SK-N-SH treated with all-trans-retinoic acid at 6 μM for 48 hours (cell line): ENCODE data around the gene MXD4.

Source experiments
- ATAC-seq: fragments of 200-7000 bp; cut with Tn5 transposase; 3 replicates; pipeline ENCODE4 v1.9.1; 2020; ENCODE audit warnings: mild to moderate bottlenecking, moderate library complexity
- ARNTL ChIP-seq: fragments of 450-650 bp; formaldehyde crosslinking; IDR thresholded peaks from 2 replicates; pipeline ENCODE4 v1.5.0; 2020; ENCODE audit warnings: low read depth, mild to moderate bottlenecking, moderate library complexity, borderline replicate concordance
- BACH2 ChIP-seq: fragments of 250-450 bp; sonication (Bioruptor Pico); IDR thresholded peaks from 2 replicates; pipeline ENCODE4 v1.9.0; 2021; ENCODE audit warnings: mild to moderate bottlenecking, borderline replicate concordance
- CREB5 ChIP-seq: fragments of 250-450 bp; sonication (Bioruptor Pico); IDR thresholded peaks from 2 replicates; pipeline ENCODE4 v1.5.1; 2020; ENCODE audit warnings: low read depth, mild to moderate bottlenecking, moderate library complexity
- CSDC2 ChIP-seq: fragments of 250-450 bp; sonication (Bioruptor Pico); IDR thresholded peaks from 2 replicates; pipeline ENCODE4 v1.5.0; 2020; ENCODE audit warnings: mild to moderate bottlenecking, moderate library complexity
- ESRRG ChIP-seq: fragments of 250-450 bp; sonication (Bioruptor Pico); IDR thresholded peaks from 2 replicates; pipeline ENCODE4 v1.6.1; 2021; ENCODE audit warnings: mild to moderate bottlenecking
- GLIS3 ChIP-seq: fragments of 250-450 bp; sonication (Bioruptor Pico); IDR thresholded peaks from 2 replicates; pipeline ENCODE4 v1.5.0; 2020; ENCODE audit warnings: mild to moderate bottlenecking, moderate library complexity
- ISL1 ChIP-seq: fragments of 250-450 bp; sonication (Bioruptor Pico); IDR thresholded peaks from 2 replicates; pipeline ENCODE4 v2.1.2; 2022; ENCODE audit warnings: mild to moderate bottlenecking, moderate library complexity
- OSR1 ChIP-seq: fragments of 250-450 bp; sonication (Bioruptor Pico); IDR thresholded peaks from 2 replicates; pipeline ENCODE4 v1.8.0; 2022; ENCODE audit warnings: moderate library complexity, mild to moderate bottlenecking, inconsistent platforms
- POU6F1 ChIP-seq: fragments of 250-450 bp; sonication (Bioruptor Pico); IDR thresholded peaks from 2 replicates; pipeline ENCODE4 v1.8.0; 2021; ENCODE audit warnings: low read depth, mild to moderate bottlenecking, moderate library complexity, borderline replicate concordance
- RARB ChIP-seq: fragments of 250-450 bp; sonication (Bioruptor Pico); IDR thresholded peaks from 2 replicates; pipeline ENCODE4 v1.8.0; 2021; ENCODE audit warnings: mild to moderate bottlenecking, moderate library complexity
- SNAI2 ChIP-seq: fragments of 250-450 bp; sonication (Bioruptor Pico); IDR thresholded peaks from 2 replicates; pipeline ENCODE4 v1.5.0; 2020; ENCODE audit warnings: mild to moderate bottlenecking, moderate library complexity
- TCF4 ChIP-seq: fragments of 250-450 bp; sonication (Bioruptor Pico); IDR thresholded peaks from 2 replicates; pipeline ENCODE4 v1.8.0; 2021; ENCODE audit warnings: mild to moderate bottlenecking, moderate library complexity, borderline replicate concordance
- TOX ChIP-seq: fragments of 250-450 bp; sonication (Bioruptor Pico); IDR thresholded peaks from 2 replicates; pipeline ENCODE4 v1.8.0; 2021; ENCODE audit warnings: mild to moderate bottlenecking, moderate library complexity, borderline replicate concordance
- TSHZ2 ChIP-seq: fragments of 250-450 bp; sonication (Bioruptor Pico); IDR thresholded peaks from 2 replicates; pipeline ENCODE4 v1.5.0; 2020; ENCODE audit warnings: mild to moderate bottlenecking, moderate library complexity
- ZC3H10 ChIP-seq: fragments of 250-450 bp; sonication (Bioruptor Pico); IDR thresholded peaks from 2 replicates; pipeline ENCODE4 v1.5.1; 2021; ENCODE audit warnings: mild to moderate bottlenecking, moderate library complexity
- ZFP3 ChIP-seq: fragments of 250-450 bp; sonication (Bioruptor Pico); IDR thresholded peaks from 2 replicates; pipeline ENCODE4 v1.5.0; 2020; ENCODE audit warnings: mild to moderate bottlenecking, moderate library complexity
- ZFP30 ChIP-seq: fragments of 450-650 bp; formaldehyde crosslinking; IDR thresholded peaks from 2 replicates; pipeline ENCODE4 v1.5.0; 2022; ENCODE audit warnings: mild to moderate bottlenecking, moderate library complexity
- ZNF565 ChIP-seq: fragments of 450-650 bp; formaldehyde crosslinking; conservative IDR thresholded peaks from 2 replicates; pipeline ENCODE4 v1.5.0; 2020; ENCODE audit warnings: low read depth, mild to moderate bottlenecking, moderate library complexity
- ZNF70 ChIP-seq: fragments of 450-650 bp; formaldehyde crosslinking; IDR thresholded peaks from 2 replicates; pipeline ENCODE4 v1.5.0; 2020; ENCODE audit warnings: mild to moderate bottlenecking, moderate library complexity
- ZNF8 ChIP-seq: fragments of 450-650 bp; formaldehyde crosslinking; IDR thresholded peaks from 2 replicates; pipeline ENCODE4 v1.5.0; 2020; ENCODE audit warnings: mild to moderate bottlenecking, moderate library complexity
- TF ChIP-seq, protein P1 (sequence below): fragments of 250-450 bp; sonication (Bioruptor Pico); IDR thresholded peaks from 2 replicates; pipeline ENCODE4 v1.8.0; 2020; ENCODE audit warnings: mild to moderate bottlenecking, moderate library complexity, borderline replicate concordance
- TF ChIP-seq, protein P2 (sequence below): fragments of 250-450 bp; sonication (Bioruptor Pico); IDR thresholded peaks from 2 replicates; pipeline ENCODE4 v1.5.1; 2021; ENCODE audit warnings: mild to moderate bottlenecking, moderate library complexity

Gene MXD4

DNA sequence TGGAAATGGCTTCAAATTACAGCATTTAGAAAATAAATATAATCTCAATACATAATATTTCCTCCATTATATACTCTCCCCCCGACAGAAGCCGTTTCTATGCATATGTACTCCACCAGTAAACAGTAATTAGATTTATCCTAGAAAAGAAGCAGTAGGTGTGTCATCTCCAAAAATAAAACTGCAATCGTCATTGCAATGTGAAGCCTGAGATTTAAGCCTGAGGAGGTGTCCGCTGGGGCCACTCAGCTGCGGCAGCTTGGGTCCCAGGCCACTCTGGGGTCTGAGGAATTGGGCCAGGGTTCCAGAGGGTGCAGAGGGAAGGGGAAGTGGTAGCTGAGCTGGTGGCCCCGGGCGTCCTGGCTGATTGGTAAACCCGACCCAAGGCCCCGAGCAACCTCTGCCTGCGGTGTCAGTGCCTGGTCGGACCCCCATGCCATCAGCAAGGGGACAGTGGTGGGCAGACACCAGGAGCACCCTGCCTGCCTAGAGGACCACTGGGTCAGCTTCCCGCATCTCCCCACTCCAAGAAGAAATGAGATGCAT, 7.8 kb upstream of the MXD4 start:
- TF ChIP-seq ZFP30 (no peak), ZNF565 (CRISPR knock-in tag) (no peak), CSDC2 (CRISPR knock-in tag) (no peak), TSHZ2 (CRISPR knock-in tag) (no peak), RARB (CRISPR knock-in tag) (no peak), GLIS3 (CRISPR knock-in tag) (no peak), ZFP3 (CRISPR knock-in tag) (no peak)
- TF ChIP-seq, protein P1, sequence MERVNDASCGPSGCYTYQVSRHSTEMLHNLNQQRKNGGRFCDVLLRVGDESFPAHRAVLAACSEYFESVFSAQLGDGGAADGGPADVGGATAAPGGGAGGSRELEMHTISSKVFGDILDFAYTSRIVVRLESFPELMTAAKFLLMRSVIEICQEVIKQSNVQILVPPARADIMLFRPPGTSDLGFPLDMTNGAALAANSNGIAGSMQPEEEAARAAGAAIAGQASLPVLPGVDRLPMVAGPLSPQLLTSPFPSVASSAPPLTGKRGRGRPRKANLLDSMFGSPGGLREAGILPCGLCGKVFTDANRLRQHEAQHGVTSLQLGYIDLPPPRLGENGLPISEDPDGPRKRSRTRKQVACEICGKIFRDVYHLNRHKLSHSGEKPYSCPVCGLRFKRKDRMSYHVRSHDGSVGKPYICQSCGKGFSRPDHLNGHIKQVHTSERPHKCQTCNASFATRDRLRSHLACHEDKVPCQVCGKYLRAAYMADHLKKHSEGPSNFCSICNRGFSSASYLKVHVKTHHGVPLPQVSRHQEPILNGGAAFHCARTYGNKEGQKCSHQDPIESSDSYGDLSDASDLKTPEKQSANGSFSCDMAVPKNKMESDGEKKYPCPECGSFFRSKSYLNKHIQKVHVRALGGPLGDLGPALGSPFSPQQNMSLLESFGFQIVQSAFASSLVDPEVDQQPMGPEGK (CRISPR knock-in tag) = no peak

GRCh38 chr4:2269206-2269531, 7.3 kb upstream of the MXD4 start:
- TF ChIP-seq, protein P2, sequence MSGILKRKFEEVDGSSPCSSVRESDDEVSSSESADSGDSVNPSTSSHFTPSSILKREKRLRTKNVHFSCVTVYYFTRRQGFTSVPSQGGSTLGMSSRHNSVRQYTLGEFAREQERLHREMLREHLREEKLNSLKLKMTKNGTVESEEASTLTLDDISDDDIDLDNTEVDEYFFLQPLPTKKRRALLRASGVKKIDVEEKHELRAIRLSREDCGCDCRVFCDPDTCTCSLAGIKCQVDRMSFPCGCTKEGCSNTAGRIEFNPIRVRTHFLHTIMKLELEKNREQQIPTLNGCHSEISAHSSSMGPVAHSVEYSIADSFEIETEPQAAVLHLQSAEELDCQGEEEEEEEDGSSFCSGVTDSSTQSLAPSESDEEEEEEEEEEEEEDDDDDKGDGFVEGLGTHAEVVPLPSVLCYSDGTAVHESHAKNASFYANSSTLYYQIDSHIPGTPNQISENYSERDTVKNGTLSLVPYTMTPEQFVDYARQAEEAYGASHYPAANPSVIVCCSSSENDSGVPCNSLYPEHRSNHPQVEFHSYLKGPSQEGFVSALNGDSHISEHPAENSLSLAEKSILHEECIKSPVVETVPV (CRISPR knock-in tag) = no peak
- TF ChIP-seq ZNF8 (CRISPR knock-in tag) = no peak
- TF ChIP-seq POU6F1 (CRISPR knock-in tag) = no peak
- ATAC-seq = no peak

More for the DNA sequence above, 7.8 kb upstream of the MXD4 start:
- ATAC-seq = no peak

- ATAC-seq = no peak
- TF ChIP-seq GLIS3 (CRISPR knock-in tag) (no peak), RARB (CRISPR knock-in tag) (no peak), OSR1 (CRISPR knock-in tag) (no peak), ZNF8 (CRISPR knock-in tag) (no peak), ZNF565 (CRISPR knock-in tag) (no peak), TCF4 (CRISPR knock-in tag) (no peak), BACH2 (CRISPR knock-in tag) (no peak), CSDC2 (CRISPR knock-in tag) (no peak), ESRRG (CRISPR knock-in tag) (no peak), ISL1 (CRISPR knock-in tag) (no peak), ARNTL (CRISPR knock-in tag) (no peak), POU6F1 (CRISPR knock-in tag) (no peak), TOX (CRISPR knock-in tag) (no peak), ZC3H10 (CRISPR knock-in tag) (no peak), SNAI2 (CRISPR knock-in tag) (no peak), CREB5 (CRISPR knock-in tag) (no peak), ZNF70 (CRISPR knock-in tag) (no peak)
- TF ChIP-seq, protein P1 (CRISPR knock-in tag) = no peak
- TF ChIP-seq, protein P2 (CRISPR knock-in tag) = no peak
These were observed 6.7 kb upstream of the MXD4 start for GRCh38 chr4:2268357-2269205.
